Measurements from ENCODE around the gene DHCR24.

- TF ChIP-seq POLR2AphosphoS5 (IDR thresholded peaks at IDR 0.05) = no peak
- TF ChIP-seq CTCF (IDR thresholded peaks at IDR 0.05 in 8 of 11, conservative IDR thresholded peaks at IDR 0.05 in 3 of 11) = no peak
- no peak for TF ChIP-seq POLR2A (IDR thresholded peaks at IDR 0.05)
Observed at GRCh38 chr1:54835131-54835898, 51.7 kb downstream of the DHCR24 start.

Data from spleen (tissue), 7 donors.